ENCODE measurements around the gene ZNF341. TPM values are rescaled to one million over a fixed set of nuclear protein-coding genes. Genes with fewer than 3 reads are reported as not detected.
"Not testable (repeated sequence)": the region's sequence is repeated elsewhere in the genome, so short reads cannot be mapped to it uniquely, and the experiment has no call there.

Gene ZNF341
- total RNA-seq, 1 donor from 2014 or later: 5.3 TPM

GRCh38 chr20:33791021-33791420 is 59.2 kb downstream of the ZNF341 start:
- no peak for TF ChIP-seq CTCF (IDR thresholded peaks at IDR 0.05; ENCODE audit: unreplicated experiment)
- H3K27me3 Mint-ChIP-seq (ENCODE audit: low read depth): no peaks in the 10 kb centered on the region
- H3K27ac Mint-ChIP-seq: no peak overlapping the region

GRCh38 chr20:33791540-33791939 is 59.7 kb downstream of the ZNF341 start:
- H3K9me3 Mint-ChIP-seq: no peaks in the 10 kb centered on the region
- no peak overlapping the region for H3K4me3 Mint-ChIP-seq
- TF ChIP-seq CTCF (IDR thresholded peaks at IDR 0.05; ENCODE audit: unreplicated experiment): no peak
- H3K4me1 Mint-ChIP-seq: peaks cover 33% of the 10 kb centered on the region
- H3K27ac Mint-ChIP-seq: no peak overlapping the region
- peaks cover 4% of the 10 kb centered on the region for H3K36me3 Mint-ChIP-seq
- DNase-seq (ENCODE audit: low spot score in 2 of 2, unreplicated experiment in 2 of 2): no peak
- no peaks in the 10 kb centered on the region for H3K27me3 Mint-ChIP-seq (ENCODE audit: low read depth)

More at GRCh38 chr20:33791021-33791420, 59.2 kb downstream of the ZNF341 start:
- Mint-ChIP-seq H3K36me3 (peaks cover 4% of the 10 kb centered on the region), H3K4me3 (no peak overlapping the region), H3K4me1 (peaks cover 29% of the 10 kb centered on the region), H3K9me3 (no peaks in the 10 kb centered on the region)
- DNase-seq (ENCODE audit: low spot score in 2 of 2, unreplicated experiment in 2 of 2): no peak

GRCh38 chr20:33791959-33792597 is 60.3 kb downstream of the ZNF341 start:
- Mint-ChIP-seq H3K27me3 (ENCODE audit: low read depth) (no peaks in the 10 kb centered on the region), H3K27ac (no peak overlapping the region), H3K36me3 (peaks cover 4% of the 10 kb centered on the region), H3K9me3 (no peaks in the 10 kb centered on the region), H3K4me1 (peaks cover 37% of the 10 kb centered on the region), H3K4me3 (no peak overlapping the region)
- DNase-seq (ENCODE audit: low spot score in 2 of 2, unreplicated experiment in 2 of 2): peak in 1 of 2 experiments; percentile 64
- peak; percentile 72 for TF ChIP-seq CTCF (IDR thresholded peaks at IDR 0.05; ENCODE audit: unreplicated experiment)

GRCh38 chr20:33792598-33792989 is 60.8 kb downstream of the ZNF341 start:
- not testable (repeated sequence) for H3K9me3 Mint-ChIP-seq, H3K27ac Mint-ChIP-seq
- peaks cover 35% of the 10 kb centered on the region for H3K4me1 Mint-ChIP-seq

GRCh38 chr20:33793011-33793931 is 61.5 kb downstream of the ZNF341 start:
- H3K9me3 Mint-ChIP-seq: peaks cover 3% of the 10 kb centered on the region
- H3K36me3 Mint-ChIP-seq: peaks cover 4% of the 10 kb centered on the region
- peak overlapping the region; percentile 57 for H3K27ac Mint-ChIP-seq
- H3K4me3 Mint-ChIP-seq: no peak overlapping the region
- no peak for TF ChIP-seq CTCF (IDR thresholded peaks at IDR 0.05; ENCODE audit: unreplicated experiment)
- no peaks in the 10 kb centered on the region for H3K27me3 Mint-ChIP-seq (ENCODE audit: low read depth)
- no peak for DNase-seq (ENCODE audit: low spot score in 2 of 2, unreplicated experiment in 2 of 2)
- H3K4me1 Mint-ChIP-seq: peaks cover 35% of the 10 kb centered on the region

More at GRCh38 chr20:33792598-33792989, 60.8 kb downstream of the ZNF341 start:
- not testable (repeated sequence) for H3K36me3 Mint-ChIP-seq; H3K27me3 Mint-ChIP-seq (ENCODE audit: low read depth); DNase-seq (ENCODE audit: low spot score in 2 of 2, unreplicated experiment in 2 of 2); H3K4me3 Mint-ChIP-seq
